GM12878 (cell line): ENCODE data around the gene PHF2. TPM values are rescaled to one million over a fixed set of nuclear protein-coding genes. Genes with fewer than 3 reads are reported as not detected.

Source experiments
- ATAC-seq: fragments of 200-7000 bp; cut with Tn5 transposase; 3 replicates; pipeline ENCODE4 v1.9.1; 2020; ENCODE audit warnings: mild to moderate bottlenecking, moderate library complexity
- BruUV-seq: library from RNA; stranded (reverse); fragments of 400-500 nt; replicated peaks from 2 replicates; lab custom pipeline; 2021; lab: Mats Ljungman, UMichigan
- CTCF ChIA-PET: fragments of 300-600 bp; sonication (Branson Sonifier 250); formaldehyde crosslinking; extraction: SDS; loops from one replicate; lab custom pipeline; 2021; ENCODE audit warnings: inconsistent platforms; lab: Yijun Ruan, JAX
- POLR2A ChIA-PET: fragments of 350-600 bp; formaldehyde crosslinking; extraction: SDS; loops from one replicate; lab custom pipeline; 2021; ENCODE audit warnings: inconsistent platforms; lab: Charles Lee
- RAD21 ChIA-PET: fragments of 300-600 bp; sonication (Branson Sonifier 250); formaldehyde crosslinking; loops from one replicate; lab custom pipeline; 2023; ENCODE audit warnings: antibody characterized with exemption; ENCODE audit not compliant: unreplicated experiment; lab: Charles Lee
- SMC1A ChIA-PET: fragments of 300-600 bp; sonication (Branson Sonifier 250); formaldehyde crosslinking; loops from one replicate; lab custom pipeline; 2023; ENCODE audit not compliant: unreplicated experiment, uncharacterized antibody; lab: Charles Lee
- DNase-seq: peaks from one replicate; pipeline ENCODE4 v3.0.0-alpha.2; 2011; ENCODE audit warnings: low read depth, low spot score
- FAIRE-seq: peaks from 3 replicates; lab custom pipeline; 2011; peaks lifted over from hg19 to GRCh38; lab: Jason Lieb, UNC
- H2AFZ ChIP-seq: 2 replicates; pipeline ENCODE4 v1.6.0; 2011; ENCODE audit warnings: low read depth, low read length, control low read depth; ENCODE audit not compliant: control insufficient read depth
- H3K27ac ChIP-seq: 2 replicates; pipeline ENCODE4 v1.5.1; 2011; ENCODE audit warnings: control low read depth; ENCODE audit not compliant: control insufficient read depth, insufficient read depth
- H3K27me3 ChIP-seq, 2 experiments: replicated peaks in 1 of 2; 2 replicates each; pipeline versions ENCODE4 v1.6.0 to v1.6.1; 2011; ENCODE audit warnings: low read length in 1 of 2; ENCODE audit not compliant: control insufficient read depth in 2 of 2, insufficient read depth in 2 of 2
- H3K36me3 ChIP-seq, 2 experiments: 2 replicates each; pipeline ENCODE4 v1.5.1; 2011; ENCODE audit warnings: low read length in 1 of 2; ENCODE audit not compliant: control insufficient read depth in 2 of 2, insufficient read depth in 2 of 2
- H3K4me1 ChIP-seq: 2 replicates; pipeline ENCODE4 v1.6.1; 2011; ENCODE audit warnings: mild to moderate bottlenecking, low read length, moderate library complexity, mixed read lengths; ENCODE audit not compliant: control insufficient read depth, insufficient read depth
- H3K4me2 ChIP-seq: 2 replicates; pipeline ENCODE4 v1.6.0; 2011; ENCODE audit warnings: control low read depth; ENCODE audit not compliant: control insufficient read depth, insufficient read depth
- H3K4me3 ChIP-seq: fragments of 200-600 bp; sonication (generic); 2 replicates; pipeline ENCODE4 v1.5.1; 2016
- H3K79me2 ChIP-seq: 2 replicates; pipeline ENCODE4 v1.6.0; 2011; ENCODE audit warnings: low read length; ENCODE audit not compliant: control insufficient read depth, insufficient read depth
- H3K9ac ChIP-seq: 2 replicates; pipeline ENCODE4 v1.8.0; 2011; ENCODE audit warnings: low read length, control low read depth, mixed read lengths; ENCODE audit not compliant: control insufficient read depth, insufficient read depth
- H3K9me3 ChIP-seq: replicated peaks from 3 replicates; pipeline ENCODE4 v1.5.1; 2011; ENCODE audit warnings: mild to moderate bottlenecking, low read length; ENCODE audit not compliant: control insufficient read depth, insufficient read depth
- H4K20me1 ChIP-seq: 2 replicates; pipeline ENCODE4 v1.6.0; 2011; ENCODE audit not compliant: control insufficient read depth, insufficient read depth
- FOXM1 ChIP-seq: IDR thresholded peaks from 2 replicates; pipeline ENCODE4 v1.6.1; 2012; ENCODE audit warnings: low read depth, mild to moderate bottlenecking, inconsistent platforms, low read length, moderate library complexity
- IKZF2 ChIP-seq, 2 experiments: fragments of 450-650 bp; IDR thresholded peaks; 2 replicates each; pipeline ENCODE4 v1.6.1; 2017; ENCODE audit warnings: mild to moderate bottlenecking in 2 of 2, moderate library complexity in 2 of 2
- PAX5 ChIP-seq: IDR thresholded peaks from 2 replicates; pipeline ENCODE4 v1.6.1; 2011; ENCODE audit warnings: low read depth, low read length, borderline replicate concordance
- RBBP5 ChIP-seq: fragments of 200-600 bp; sonication (generic); conservative IDR thresholded peaks from 2 replicates; pipeline ENCODE4 v1.6.1; 2016
- RCOR1 ChIP-seq: conservative IDR thresholded peaks from 2 replicates; pipeline ENCODE4 v1.6.1; 2012; ENCODE audit warnings: low read depth, low read length, improper control_type of control experiment
- WGBS: methylation state at CpG from one replicate; pipeline ENCODE4 v1.1.6; 2016; ENCODE audit warnings: low lambda C conversion rate; ENCODE audit not compliant: insufficient replicate concordance, insufficient coverage; ENCODE audit errors: missing lambda C conversion rate; 5-methylcytosine and 5-hydroxymethylcytosine counted together
- in situ Hi-C: fragments of 300-500 bp; cut with MboI; formaldehyde crosslinking; loops from 9 replicates; pipeline ENCODE4 v1.14.3; 2018; ENCODE audit warnings: mixed read lengths
- intact Hi-C: fragments of 100-400 bp; cut with micrococcal nuclease; formaldehyde crosslinking; loops from one replicate; pipeline ENCODE4 v1.14.2; 2022; ENCODE audit not compliant: unreplicated experiment
- polyA plus RNA-seq, 11 experiments: library from polyadenylated mRNA; depleted of rRNA in 4 of 11; unstranded in 6 of 11; stranded (reverse) in 5 of 11; fragments of >200 nt; fragmentation: Nextera tagmentation in 4 of 11; fragmentation: Illumina TruSeq in 1 of 11; extraction: Ambion mirVana in 4 of 11; extraction: Trizol in 1 of 11; gene quantifications; 1 replicate in 1 of 11; 2 replicates in 10 of 11; pipeline versions ENCODE4 v1.2.1 to v1.2.3, GENCODE V29; 2011 to 2016; ENCODE audit warnings: inconsistent platforms in 2 of 11, missing spikeins in 2 of 11, low read depth in 1 of 11
- total RNA-seq, 4 experiments: library from RNA; depleted of rRNA in 3 of 4; stranded (reverse); fragments of >200 nt in 3 of 4; fragmentation: Illumina TruSeq in 1 of 4; extraction: Trizol in 1 of 4; gene quantifications; 2 replicates each; pipeline versions ENCODE4 v1.2.1 to v1.2.3, GENCODE V29; 2013 to 2021
- TF ChIP-seq, protein P1 (sequence below): fragments of 450-650 bp; IDR thresholded peaks from 2 replicates; pipeline ENCODE4 v1.6.1; 2017; ENCODE audit warnings: mild to moderate bottlenecking, moderate library complexity
- TF ChIP-seq, protein P2 (sequence below): IDR thresholded peaks from 2 replicates; pipeline ENCODE4 v1.6.1; 2012; ENCODE audit warnings: mild to moderate bottlenecking, low read depth, low read length
- TF ChIP-seq, protein P3 (sequence below): fragments of 450-650 bp; IDR thresholded peaks from 2 replicates; pipeline ENCODE4 v1.6.1; 2014; ENCODE audit warnings: mild to moderate bottlenecking
- TF ChIP-seq, protein P4 (sequence below): fragments of 450-650 bp; IDR thresholded peaks from 2 replicates; pipeline ENCODE4 v1.6.1; 2017; ENCODE audit warnings: low read depth, mild to moderate bottlenecking, moderate library complexity

The PHF2 gene
- total and polyA plus RNA-seq, 10 of the 15 experiments (the other 5 are each of a cell fraction or from before 2014, with no cell fraction given) = 0.34 to 13.3 (median 5.5) TPM

DNA sequence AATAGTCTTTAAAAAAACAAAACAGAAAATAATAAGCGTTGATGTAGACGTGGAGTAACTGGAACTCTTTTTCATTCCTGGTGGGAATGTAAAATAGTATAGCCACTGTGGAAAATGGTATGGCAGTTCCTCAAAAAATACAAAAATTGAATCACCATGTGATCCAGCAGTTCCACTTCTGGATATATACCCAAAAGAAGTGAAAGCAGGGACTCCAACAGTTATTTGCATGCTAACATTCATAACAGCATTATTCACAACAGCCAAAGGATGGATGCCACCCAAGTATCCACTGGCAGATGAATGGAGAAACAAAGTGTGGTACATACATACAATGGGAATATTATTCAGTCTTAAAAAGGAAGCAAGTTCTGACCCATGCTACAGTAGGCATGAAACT, 4.2 kb upstream of the PHF2 start (continued):
- TF ChIP-seq, protein P1, sequence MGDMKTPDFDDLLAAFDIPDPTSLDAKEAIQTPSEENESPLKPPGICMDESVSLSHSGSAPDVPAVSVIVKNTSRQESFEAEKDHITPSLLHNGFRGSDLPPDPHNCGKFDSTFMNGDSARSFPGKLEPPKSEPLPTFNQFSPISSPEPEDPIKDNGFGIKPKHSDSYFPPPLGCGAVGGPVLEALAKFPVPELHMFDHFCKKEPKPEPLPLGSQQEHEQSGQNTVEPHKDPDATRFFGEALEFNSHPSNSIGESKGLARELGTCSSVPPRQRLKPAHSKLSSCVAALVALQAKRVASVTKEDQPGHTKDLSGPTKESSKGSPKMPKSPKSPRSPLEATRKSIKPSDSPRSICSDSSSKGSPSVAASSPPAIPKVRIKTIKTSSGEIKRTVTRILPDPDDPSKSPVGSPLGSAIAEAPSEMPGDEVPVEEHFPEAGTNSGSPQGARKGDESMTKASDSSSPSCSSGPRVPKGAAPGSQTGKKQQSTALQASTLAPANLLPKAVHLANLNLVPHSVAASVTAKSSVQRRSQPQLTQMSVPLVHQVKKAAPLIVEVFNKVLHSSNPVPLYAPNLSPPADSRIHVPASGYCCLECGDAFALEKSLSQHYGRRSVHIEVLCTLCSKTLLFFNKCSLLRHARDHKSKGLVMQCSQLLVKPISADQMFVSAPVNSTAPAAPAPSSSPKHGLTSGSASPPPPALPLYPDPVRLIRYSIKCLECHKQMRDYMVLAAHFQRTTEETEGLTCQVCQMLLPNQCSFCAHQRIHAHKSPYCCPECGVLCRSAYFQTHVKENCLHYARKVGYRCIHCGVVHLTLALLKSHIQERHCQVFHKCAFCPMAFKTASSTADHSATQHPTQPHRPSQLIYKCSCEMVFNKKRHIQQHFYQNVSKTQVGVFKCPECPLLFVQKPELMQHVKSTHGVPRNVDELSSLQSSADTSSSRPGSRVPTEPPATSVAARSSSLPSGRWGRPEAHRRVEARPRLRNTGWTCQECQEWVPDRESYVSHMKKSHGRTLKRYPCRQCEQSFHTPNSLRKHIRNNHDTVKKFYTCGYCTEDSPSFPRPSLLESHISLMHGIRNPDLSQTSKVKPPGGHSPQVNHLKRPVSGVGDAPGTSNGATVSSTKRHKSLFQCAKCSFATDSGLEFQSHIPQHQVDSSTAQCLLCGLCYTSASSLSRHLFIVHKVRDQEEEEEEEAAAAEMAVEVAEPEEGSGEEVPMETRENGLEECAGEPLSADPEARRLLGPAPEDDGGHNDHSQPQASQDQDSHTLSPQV = no peak
- TF ChIP-seq, all 136 proteins: peak for 0

DNA sequence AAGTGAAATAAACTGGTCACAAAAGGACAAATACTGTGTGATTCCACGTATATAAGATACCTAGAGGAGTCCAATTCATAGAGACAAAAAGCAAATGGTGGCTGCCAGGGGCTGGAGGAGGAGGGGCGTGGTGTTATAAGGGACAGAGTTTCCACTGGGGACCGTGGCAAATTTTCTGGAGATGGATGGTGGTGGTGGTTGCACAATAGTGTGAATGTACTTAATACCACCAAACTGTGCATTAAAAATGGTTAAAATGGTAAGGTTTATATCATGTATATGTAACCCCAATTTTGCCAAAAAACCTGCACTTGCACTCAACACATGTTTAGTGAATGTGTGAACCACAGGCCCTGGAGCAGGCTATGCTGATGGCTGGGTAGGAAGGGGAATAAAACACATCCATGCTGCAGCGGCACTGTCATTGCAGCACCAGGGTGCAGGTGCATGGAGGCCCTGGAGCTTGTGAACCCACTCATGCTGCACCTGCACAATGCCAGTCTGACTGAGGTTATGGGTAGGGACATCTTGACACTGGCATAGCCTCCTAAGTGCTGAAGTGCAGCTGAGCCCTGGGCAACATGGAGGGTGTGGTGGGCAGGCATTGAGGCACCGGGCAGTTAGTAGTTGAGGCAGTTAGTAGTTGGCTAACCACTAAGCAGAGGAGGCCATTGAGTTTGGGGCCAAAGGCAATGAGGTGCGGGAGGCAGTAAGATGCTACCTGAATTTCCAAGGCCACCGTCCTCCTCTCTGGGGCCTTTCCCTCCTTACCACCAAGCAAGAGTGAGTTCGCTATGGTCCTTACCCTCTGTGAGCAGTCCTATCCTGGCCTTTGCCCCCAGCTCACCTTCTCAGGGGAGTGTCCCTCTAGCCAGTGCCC, 3.5 kb upstream of the PHF2 start:
- Histone ChIP-seq H3K4me3 (no peak overlapping the region), H3K27ac (no peak overlapping the region), H3K36me3 (no peaks in the 10 kb centered on the region), H3K79me2 (peaks cover 6% of the 10 kb centered on the region), H3K4me2 (no peak overlapping the region), H3K4me1 (peaks cover 11% of the 10 kb centered on the region), H3K9ac (no peak overlapping the region), H2AFZ (no peak overlapping the region), H3K9me3 (peaks cover 2% of the 10 kb centered on the region; the same call in 2 of the 3 replicates), H3K27me3 (no peaks in the 10 kb centered on the region), H4K20me1 (no peaks in the 10 kb centered on the region)
- in situ Hi-C loops = no loop called here
- DNase-seq (no peak), FAIRE-seq (no peak), ATAC-seq (no peak)
- 82% methylated on average over 8 of the region's 8 CpGs for WGBS
- ChIA-PET RAD21 (no interaction called here), CTCF (no interaction called here), SMC1A (no interaction called here), POLR2A (interaction anchor here (0.7 kb wide), 2 partner anchors 457 to 508 kb away, joined by 5 to 10 read pairs; no protein-coding TSS in a partner anchor)
- BruUV-seq = no TSS peak
- intact Hi-C loops = no loop called here
- TF ChIP-seq RCOR1 (no peak), PAX5 (no peak), FOXM1 (no peak), IKZF2 (IDR thresholded peaks at IDR 0.05) (no peak), RBBP5 (no peak)
- TF ChIP-seq, protein P2, sequence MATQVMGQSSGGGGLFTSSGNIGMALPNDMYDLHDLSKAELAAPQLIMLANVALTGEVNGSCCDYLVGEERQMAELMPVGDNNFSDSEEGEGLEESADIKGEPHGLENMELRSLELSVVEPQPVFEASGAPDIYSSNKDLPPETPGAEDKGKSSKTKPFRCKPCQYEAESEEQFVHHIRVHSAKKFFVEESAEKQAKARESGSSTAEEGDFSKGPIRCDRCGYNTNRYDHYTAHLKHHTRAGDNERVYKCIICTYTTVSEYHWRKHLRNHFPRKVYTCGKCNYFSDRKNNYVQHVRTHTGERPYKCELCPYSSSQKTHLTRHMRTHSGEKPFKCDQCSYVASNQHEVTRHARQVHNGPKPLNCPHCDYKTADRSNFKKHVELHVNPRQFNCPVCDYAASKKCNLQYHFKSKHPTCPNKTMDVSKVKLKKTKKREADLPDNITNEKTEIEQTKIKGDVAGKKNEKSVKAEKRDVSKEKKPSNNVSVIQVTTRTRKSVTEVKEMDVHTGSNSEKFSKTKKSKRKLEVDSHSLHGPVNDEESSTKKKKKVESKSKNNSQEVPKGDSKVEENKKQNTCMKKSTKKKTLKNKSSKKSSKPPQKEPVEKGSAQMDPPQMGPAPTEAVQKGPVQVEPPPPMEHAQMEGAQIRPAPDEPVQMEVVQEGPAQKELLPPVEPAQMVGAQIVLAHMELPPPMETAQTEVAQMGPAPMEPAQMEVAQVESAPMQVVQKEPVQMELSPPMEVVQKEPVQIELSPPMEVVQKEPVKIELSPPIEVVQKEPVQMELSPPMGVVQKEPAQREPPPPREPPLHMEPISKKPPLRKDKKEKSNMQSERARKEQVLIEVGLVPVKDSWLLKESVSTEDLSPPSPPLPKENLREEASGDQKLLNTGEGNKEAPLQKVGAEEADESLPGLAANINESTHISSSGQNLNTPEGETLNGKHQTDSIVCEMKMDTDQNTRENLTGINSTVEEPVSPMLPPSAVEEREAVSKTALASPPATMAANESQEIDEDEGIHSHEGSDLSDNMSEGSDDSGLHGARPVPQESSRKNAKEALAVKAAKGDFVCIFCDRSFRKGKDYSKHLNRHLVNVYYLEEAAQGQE = no peak
- TF ChIP-seq, protein P3, sequence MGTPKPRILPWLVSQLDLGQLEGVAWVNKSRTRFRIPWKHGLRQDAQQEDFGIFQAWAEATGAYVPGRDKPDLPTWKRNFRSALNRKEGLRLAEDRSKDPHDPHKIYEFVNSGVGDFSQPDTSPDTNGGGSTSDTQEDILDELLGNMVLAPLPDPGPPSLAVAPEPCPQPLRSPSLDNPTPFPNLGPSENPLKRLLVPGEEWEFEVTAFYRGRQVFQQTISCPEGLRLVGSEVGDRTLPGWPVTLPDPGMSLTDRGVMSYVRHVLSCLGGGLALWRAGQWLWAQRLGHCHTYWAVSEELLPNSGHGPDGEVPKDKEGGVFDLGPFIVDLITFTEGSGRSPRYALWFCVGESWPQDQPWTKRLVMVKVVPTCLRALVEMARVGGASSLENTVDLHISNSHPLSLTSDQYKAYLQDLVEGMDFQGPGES = no peak
- TF ChIP-seq, protein P4, sequence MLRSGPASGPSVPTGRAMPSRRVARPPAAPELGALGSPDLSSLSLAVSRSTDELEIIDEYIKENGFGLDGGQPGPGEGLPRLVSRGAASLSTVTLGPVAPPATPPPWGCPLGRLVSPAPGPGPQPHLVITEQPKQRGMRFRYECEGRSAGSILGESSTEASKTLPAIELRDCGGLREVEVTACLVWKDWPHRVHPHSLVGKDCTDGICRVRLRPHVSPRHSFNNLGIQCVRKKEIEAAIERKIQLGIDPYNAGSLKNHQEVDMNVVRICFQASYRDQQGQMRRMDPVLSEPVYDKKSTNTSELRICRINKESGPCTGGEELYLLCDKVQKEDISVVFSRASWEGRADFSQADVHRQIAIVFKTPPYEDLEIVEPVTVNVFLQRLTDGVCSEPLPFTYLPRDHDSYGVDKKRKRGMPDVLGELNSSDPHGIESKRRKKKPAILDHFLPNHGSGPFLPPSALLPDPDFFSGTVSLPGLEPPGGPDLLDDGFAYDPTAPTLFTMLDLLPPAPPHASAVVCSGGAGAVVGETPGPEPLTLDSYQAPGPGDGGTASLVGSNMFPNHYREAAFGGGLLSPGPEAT = no peak
